NCI-H2227 treated with DMSO at 0.1 percent for 48 hours (cell line): ENCODE data around the gene CNR1.

Experiments used
- DNase-seq: peaks from one replicate; lab custom pipeline; 2025; lab: John Stamatoyannopoulos, UW

The CNR1 gene

DNA sequence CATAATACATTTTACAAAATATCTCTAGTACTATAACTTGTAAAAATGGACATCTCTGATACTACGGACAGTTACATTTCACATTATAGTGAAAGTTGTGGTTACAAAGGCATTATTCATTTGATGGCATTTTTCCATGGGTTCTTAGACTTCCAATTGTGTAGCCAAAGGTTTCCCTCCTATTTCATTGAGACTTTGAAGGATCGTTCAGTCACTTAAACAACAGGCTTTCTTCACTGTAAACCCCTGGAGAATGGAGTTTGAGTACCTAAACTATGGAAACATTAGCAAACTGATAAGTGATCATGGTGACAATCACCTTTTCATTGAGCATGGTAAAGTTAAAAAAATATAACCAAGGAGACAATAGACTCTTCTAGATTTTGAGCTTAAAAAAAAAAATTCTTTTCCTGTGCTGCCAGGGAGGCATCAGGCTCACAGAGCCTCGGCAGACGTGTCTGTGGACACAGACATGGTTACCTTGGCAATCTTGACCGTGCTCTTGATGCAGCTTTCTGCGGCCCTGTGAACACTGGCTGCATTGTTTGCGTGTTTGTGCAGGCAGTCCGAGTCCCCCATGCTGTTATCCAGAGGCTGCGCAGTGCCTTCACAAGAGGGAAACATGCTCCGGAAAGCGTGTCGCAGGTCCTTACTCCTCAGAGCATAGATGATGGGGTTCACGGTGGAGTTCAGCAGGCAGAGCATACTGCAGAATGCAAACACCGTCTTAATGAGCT is 22.6 kb downstream of the CNR1 start:
- no peak for DNase-seq

- DNase-seq = no peak
Measured at GRCh38 chr6:88142297-88142668, 23.9 kb downstream of the CNR1 start.

GRCh38 chr6:88141561-88142296 is 24.4 kb downstream of the CNR1 start:
- no peak for DNase-seq

DNA sequence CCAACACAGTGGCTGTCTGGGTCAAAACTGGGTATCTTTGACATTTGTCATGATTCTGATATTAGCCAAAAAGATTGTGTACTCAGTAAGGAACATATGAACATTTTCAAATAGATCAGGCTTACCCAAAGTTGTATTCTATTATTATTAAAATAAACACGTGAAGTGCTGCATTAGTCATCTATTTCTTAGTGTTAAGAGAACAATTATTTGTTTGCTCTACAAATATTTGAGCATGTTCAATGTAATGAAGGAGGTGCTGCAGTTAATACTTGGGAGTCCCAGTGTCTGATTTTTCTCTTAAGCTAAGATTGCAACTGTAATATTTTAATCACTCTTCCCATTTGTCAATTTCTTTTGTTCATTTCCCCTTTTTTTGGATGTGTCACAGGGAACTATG is 28.2 kb downstream of the CNR1 start:
- no peak for DNase-seq

- DNase-seq = no peak
Measured at GRCh38 chr6:88135578-88136114, 30.5 kb downstream of the CNR1 start.

DNA sequence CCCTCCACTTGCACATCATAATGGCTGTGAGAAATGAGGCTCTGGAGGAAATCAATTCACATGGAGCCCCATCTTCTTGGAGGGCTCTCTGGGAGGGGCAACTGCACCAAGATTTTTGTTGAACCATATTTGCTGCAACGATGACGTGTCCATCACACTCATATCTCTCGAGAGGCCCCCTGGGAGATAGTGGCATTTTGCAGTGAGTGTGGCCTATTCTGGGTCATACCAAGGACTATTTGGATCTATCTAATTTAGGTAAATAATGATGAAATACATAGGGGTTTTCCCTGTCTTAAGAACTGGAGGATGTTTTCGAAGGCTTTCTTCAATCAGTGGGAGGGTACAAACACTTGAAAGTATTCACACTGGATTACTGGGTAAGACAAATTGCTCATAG is 31.6 kb downstream of the CNR1 start:
- no peak for DNase-seq

GRCh38 chr6:88133718-88134117 is 32.4 kb downstream of the CNR1 start:
- no peak for DNase-seq

- DNase-seq = no peak
Measured at GRCh38 chr6:88124925-88125557, 41.1 kb downstream of the CNR1 start.

GRCh38 chr6:88120635-88121034 is 45.5 kb downstream of the CNR1 start:
- DNase-seq = no peak

DNA sequence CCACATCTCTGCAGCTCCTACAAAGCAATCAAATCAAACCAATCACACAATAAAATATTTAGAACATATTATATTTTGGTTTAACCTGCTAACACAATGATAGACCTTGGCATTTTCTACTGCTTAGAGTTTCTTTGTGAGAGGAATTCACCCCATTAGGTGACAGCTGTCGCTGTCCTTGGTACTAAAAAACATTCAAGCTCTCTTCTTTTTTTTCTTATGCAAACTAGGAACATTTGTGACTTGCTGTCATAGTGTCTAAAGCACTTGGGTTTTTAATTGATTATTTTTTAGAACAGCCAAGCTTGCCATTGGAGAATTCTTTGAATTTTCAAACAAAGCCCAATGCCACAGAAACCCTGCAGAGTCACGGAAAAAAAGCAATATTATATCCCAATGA is 46.4 kb downstream of the CNR1 start:
- no peak for DNase-seq

DNA sequence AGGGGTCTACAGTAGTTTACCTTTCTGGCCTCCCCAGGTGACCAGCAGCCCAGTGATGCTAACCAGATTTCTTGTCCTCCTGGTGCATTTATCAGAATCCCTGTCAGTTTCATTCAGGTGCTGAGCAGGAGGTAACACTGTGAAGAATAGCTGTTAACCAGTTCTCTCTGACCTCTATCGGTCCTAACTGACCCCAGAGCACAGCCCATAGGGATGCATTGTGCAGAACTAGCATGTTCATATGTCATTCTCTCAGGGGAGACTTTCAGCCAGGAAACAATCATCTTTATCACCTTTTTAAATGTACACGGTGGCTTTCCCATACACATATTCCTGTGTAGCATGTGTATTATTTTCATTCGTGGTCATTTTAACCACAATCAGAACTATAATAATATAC is 49.9 kb downstream of the CNR1 start:
- DNase-seq = no peak

DNA sequence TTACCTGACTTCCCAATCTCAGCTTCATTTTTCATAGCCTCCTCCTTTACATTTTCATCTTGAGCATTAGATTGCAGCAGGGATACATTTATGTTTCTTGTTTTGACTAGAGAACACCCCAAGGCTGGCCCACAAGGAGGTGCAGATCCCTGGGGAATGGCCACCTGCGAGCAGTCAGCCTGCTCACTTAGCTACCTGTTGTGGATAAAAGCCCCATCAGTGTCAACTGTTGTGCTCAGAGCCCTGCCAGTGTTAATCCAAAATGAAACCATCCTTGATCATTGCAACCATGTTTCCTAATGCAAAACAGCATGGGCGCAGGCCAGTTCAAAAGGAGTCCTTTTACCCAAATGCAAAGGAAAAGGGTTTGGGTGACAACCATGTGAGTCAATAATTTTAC is 50.8 kb downstream of the CNR1 start:
- no peak for DNase-seq

DNA sequence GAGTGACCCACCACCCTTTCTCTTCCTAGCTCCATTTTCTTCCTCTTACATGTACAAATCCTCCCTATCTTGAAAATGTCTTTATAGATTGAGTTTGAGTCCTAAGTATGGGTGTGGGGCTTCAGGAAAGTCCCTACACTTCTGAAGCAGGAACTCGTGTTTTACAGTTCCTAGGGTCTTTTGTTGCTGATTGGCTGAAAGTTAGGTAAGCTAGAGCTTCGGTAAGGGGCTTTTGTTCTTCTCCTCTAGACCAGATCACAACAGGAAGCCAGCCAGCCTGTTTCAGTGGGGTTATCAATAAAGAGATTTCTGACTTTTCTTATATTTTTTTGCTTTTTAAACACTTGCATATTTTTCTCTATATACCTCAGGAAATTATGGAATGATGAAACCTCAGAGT is 51.3 kb downstream of the CNR1 start:
- DNase-seq = no peak

DNA sequence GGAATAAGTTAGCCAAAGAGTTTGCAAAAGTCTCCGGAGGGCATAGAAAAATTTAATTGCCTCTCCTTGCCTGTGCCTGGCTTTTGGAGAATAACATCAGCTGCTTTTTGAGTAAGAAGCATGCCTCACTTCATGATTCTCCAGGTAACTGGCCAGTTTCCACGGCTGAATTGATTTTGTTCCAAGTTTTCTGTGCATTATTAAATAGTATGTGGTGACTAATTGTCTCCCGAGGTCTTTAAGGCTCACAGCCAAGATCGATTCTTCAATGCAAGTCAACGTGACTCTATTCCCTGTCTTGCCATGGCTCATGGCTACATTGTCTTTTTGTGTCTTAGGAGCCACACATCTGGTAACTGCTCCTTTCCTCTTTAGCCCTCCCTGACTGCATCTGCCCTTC is 54.2 kb downstream of the CNR1 start:
- DNase-seq = no peak

DNA sequence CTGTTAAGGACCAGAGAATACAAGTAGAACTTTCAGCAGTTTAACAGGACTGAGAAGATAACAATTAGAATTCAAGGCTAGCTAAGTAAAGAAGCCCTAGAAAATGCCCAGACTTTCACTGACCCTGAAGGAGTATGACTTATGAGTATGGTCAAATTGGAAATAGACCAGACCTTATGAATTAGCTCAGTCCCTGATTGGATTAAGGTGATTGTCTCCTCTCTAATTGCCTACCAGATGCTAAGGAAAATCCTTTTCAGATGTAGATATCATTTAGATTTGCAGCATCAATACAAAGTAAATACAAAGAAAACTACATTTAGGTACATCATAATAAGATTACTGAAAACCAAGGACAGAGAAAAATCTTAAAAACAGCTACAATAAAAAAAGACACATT is 58.9 kb downstream of the CNR1 start:
- no peak for DNase-seq

GRCh38 chr6:88105741-88106340 is 60.3 kb downstream of the CNR1 start:
- DNase-seq = no peak
